HepG2 (cell line): ENCODE results near the gene MT1HL1. TPM values are rescaled to one million over a fixed set of nuclear protein-coding genes. Genes with fewer than 3 reads are reported as not detected.

Source experiments
- ATAC-seq: fragments of 200-7000 bp; cut with Tn5 transposase; 3 replicates; pipeline ENCODE4 v1.9.1; 2020; ENCODE audit warnings: mild to moderate bottlenecking, moderate library complexity
- BruUV-seq: library from RNA; stranded (reverse); fragments of 400-500 nt; replicated peaks from 2 replicates; lab custom pipeline; 2021; lab: Mats Ljungman, UMichigan
- CTCF ChIA-PET: fragments of 300-600 bp; formaldehyde crosslinking; extraction: SDS; loops from one replicate; lab custom pipeline; 2021; ENCODE audit warnings: low total read pairs, inconsistent platforms, low intra/inter-chr PET ratio; lab: Yijun Ruan, JAX
- POLR2A ChIA-PET: fragments of 350-600 bp; sonication (Branson Sonifier 250); formaldehyde crosslinking; loops from one replicate; lab custom pipeline; 2020; ENCODE audit warnings: antibody characterized with exemption, inconsistent platforms; lab: Yijun Ruan, JAX
- DNase-seq: peaks from one replicate; pipeline ENCODE4 v3.0.0-alpha.2; 2015; ENCODE audit warnings: low spot score
- FAIRE-seq: peaks from 3 replicates; lab custom pipeline; 2011; peaks lifted over from hg19 to GRCh38; lab: Jason Lieb, UNC
- H2AFZ ChIP-seq: one replicate; pipeline ENCODE4 v1.6.1; 2011; ENCODE audit warnings: low read length, inconsistent platforms
- H3K27ac ChIP-seq: fragments of 300-600 bp; 3 replicates; pipeline ENCODE4 v1.8.0; 2011; ENCODE audit warnings: mixed run types, mild to moderate bottlenecking, mixed read lengths, low read length, inconsistent platforms; ENCODE audit not compliant: insufficient read depth; ENCODE audit errors: extremely low read length
- H3K27me3 ChIP-seq, 2 experiments: fragments of 200-600 bp in 1 of 2; 2 replicates in 1 of 2; 3 replicates in 1 of 2; pipeline versions ENCODE4 v1.6.0 to v1.8.0; 2011; ENCODE audit warnings: low read length in 2 of 2, mild to moderate bottlenecking in 2 of 2, moderate library complexity in 2 of 2, inconsistent platforms in 1 of 2; ENCODE audit not compliant: insufficient read depth in 2 of 2, control insufficient read depth in 1 of 2
- H3K36me3 ChIP-seq, 2 experiments: fragments of 200-600 bp in 1 of 2; replicated peaks in 1 of 2; 2 replicates in 1 of 2; 3 replicates in 1 of 2; pipeline versions ENCODE4 v1.5.1 to v1.8.0; 2011; ENCODE audit warnings: low read length in 2 of 2, inconsistent platforms in 1 of 2; ENCODE audit not compliant: insufficient read depth in 2 of 2, control insufficient read depth in 1 of 2
- H3K4me1 ChIP-seq: 2 replicates; pipeline ENCODE4 v1.5.1; 2012; ENCODE audit warnings: low read length, inconsistent platforms; ENCODE audit not compliant: insufficient read depth
- H3K4me2 ChIP-seq: 2 replicates; pipeline ENCODE4 v1.6.0; 2011; ENCODE audit warnings: low read depth, low read length, inconsistent platforms
- H3K4me3 ChIP-seq, 3 experiments: fragments of 200-600 bp in 1 of 3; sonication (generic), shearing (Covaris generic) in 1 of 3; replicated peaks in 1 of 3; 2 replicates each; pipeline ENCODE4 v1.5.1; 2011 to 2016; ENCODE audit warnings: low read length in 3 of 3, inconsistent platforms in 2 of 3, low read depth in 2 of 3, mild to moderate bottlenecking in 2 of 3, control low read depth in 1 of 3, mixed read lengths in 1 of 3; ENCODE audit not compliant: insufficient read depth in 1 of 3
- H3K79me2 ChIP-seq: one replicate; pipeline ENCODE4 v1.6.1; 2011; ENCODE audit warnings: low read length, inconsistent platforms; ENCODE audit not compliant: insufficient read depth
- H3K9ac ChIP-seq: 2 replicates; pipeline ENCODE4 v1.6.0; 2011; ENCODE audit warnings: mild to moderate bottlenecking, low read depth, low read length, inconsistent platforms; ENCODE audit not compliant: insufficient read depth
- H3K9me3 ChIP-seq: 2 replicates; pipeline ENCODE4 v1.5.1; 2012; ENCODE audit warnings: mild to moderate bottlenecking, low read length
- H4K20me1 ChIP-seq: 2 replicates; pipeline ENCODE4 v1.6.0; 2011; ENCODE audit warnings: inconsistent platforms, mild to moderate bottlenecking, low read length, moderate library complexity; ENCODE audit not compliant: insufficient read depth
- BORCS8-MEF2B ChIP-seq: sonication (generic); formaldehyde crosslinking; IDR thresholded peaks from 2 replicates; pipeline ENCODE4 v1.8.0; 2022; ENCODE audit warnings: mild to moderate bottlenecking, missing genetic modification reagents
- E2F1 ChIP-seq: sonication (generic); formaldehyde crosslinking; IDR thresholded peaks from 2 replicates; pipeline ENCODE4 v1.5.0; 2020; ENCODE audit warnings: missing genetic modification reagents
- IKZF1 ChIP-seq: fragments of 450-650 bp; IDR thresholded peaks from 2 replicates; pipeline ENCODE4 v1.7.1; 2016
- PAX8 ChIP-seq: sonication (generic); formaldehyde crosslinking; IDR thresholded peaks from 2 replicates; pipeline ENCODE4 v1.8.0; 2022; ENCODE audit warnings: mild to moderate bottlenecking, missing genetic modification reagents, borderline replicate concordance
- PPARG ChIP-seq: conservative IDR thresholded peaks from 2 replicates; pipeline ENCODE4 v1.6.1; 2016; ENCODE audit warnings: missing biosample characterization, missing genetic modification reagents
- SIN3B ChIP-seq: fragments of 150-350 bp; IDR thresholded peaks from 2 replicates; pipeline ENCODE4 v1.6.1; 2014; ENCODE audit warnings: low read length
- SNAI1 ChIP-seq: sonication (generic); formaldehyde crosslinking; IDR thresholded peaks from 2 replicates; pipeline ENCODE4 v1.5.0; 2020; ENCODE audit warnings: mild to moderate bottlenecking, missing genetic modification reagents, borderline replicate concordance
- SPEN ChIP-seq: sonication (generic); formaldehyde crosslinking; IDR thresholded peaks from 2 replicates; pipeline ENCODE4 v1.5.1; 2020; ENCODE audit warnings: low read depth, mild to moderate bottlenecking, missing genetic modification reagents
- SSRP1 ChIP-seq: IDR thresholded peaks from 2 replicates; pipeline ENCODE4 v1.6.1; 2016; ENCODE audit warnings: control low read depth
- ZNF180 ChIP-seq: sonication (generic); formaldehyde crosslinking; IDR thresholded peaks from 2 replicates; pipeline ENCODE4 v1.4.0; 2020; ENCODE audit warnings: low read depth, missing genetic modification reagents, borderline replicate concordance
- ZNF274 ChIP-seq: sonication (generic); formaldehyde crosslinking; IDR thresholded peaks from 2 replicates; pipeline ENCODE4 v1.5.1; 2020; ENCODE audit warnings: mild to moderate bottlenecking, missing genetic modification reagents
- ZNF646 ChIP-seq: sonication (generic); formaldehyde crosslinking; IDR thresholded peaks from 2 replicates; pipeline ENCODE4 v1.9.0; 2021; ENCODE audit warnings: mild to moderate bottlenecking, missing genetic modification reagents
- ZNF766 ChIP-seq: sonication (generic); formaldehyde crosslinking; IDR thresholded peaks from 2 replicates; pipeline ENCODE4 v1.5.0; 2020; ENCODE audit warnings: missing genetic modification reagents, borderline replicate concordance
- ZNF772 ChIP-seq: sonication (generic); formaldehyde crosslinking; IDR thresholded peaks from 2 replicates; pipeline ENCODE4 v1.5.0; 2020; ENCODE audit warnings: mild to moderate bottlenecking, missing genetic modification reagents
- WGBS: methylation state at CpG from one replicate; pipeline ENCODE4 v1.1.6; 2017; ENCODE audit warnings: low lambda C conversion rate; 5-methylcytosine and 5-hydroxymethylcytosine counted together
- in situ Hi-C: cut with HindIII; loops from 2 replicates; pipeline ENCODE4 v1.10.0; 2017; ENCODE audit warnings: low pct_unique_long_range_greater_than_20kb; ENCODE audit not compliant: extremely low pct_ligation_motif_present
- intact Hi-C: fragments of 100-400 bp; cut with micrococcal nuclease; formaldehyde crosslinking; loops from one replicate; pipeline ENCODE4 v1.10.0; 2022; ENCODE audit not compliant: unreplicated experiment
- polyA plus RNA-seq, 8 experiments: library from polyadenylated mRNA; depleted of rRNA in 3 of 8; stranded (reverse) in 7 of 8; unstranded in 1 of 8; fragments of >200 nt; fragmentation: Illumina TruSeq in 4 of 8; extraction: Trizol in 4 of 8; gene quantifications; 2 replicates each; pipeline versions ENCODE4 v1.2.1 to v1.2.3, GENCODE V29; 2011 to 2016; ENCODE audit warnings: low read depth in 4 of 8, missing spikeins in 1 of 8, mixed read lengths in 1 of 8; ENCODE audit not compliant: insufficient read depth in 1 of 8
- total RNA-seq, 5 experiments: library from RNA; depleted of rRNA; stranded (reverse); fragments of >200 nt; fragmentation: Illumina TruSeq; extraction: Trizol; gene quantifications; 2 replicates each; pipeline ENCODE4 v1.2.3, GENCODE V29; 2016; ENCODE audit warnings: low read depth in 1 of 5
- TF ChIP-seq, protein P1 (sequence below): sonication (generic); formaldehyde crosslinking; IDR thresholded peaks from 2 replicates; pipeline ENCODE4 v1.5.1; 2020; ENCODE audit warnings: missing genetic modification reagents, mild to moderate bottlenecking, borderline replicate concordance

MT1HL1 gene
- total and polyA plus RNA-seq, 2 of the 13 experiments (the other 11 are each of a cell fraction or from before 2014, with no cell fraction given): not detected

DNA sequence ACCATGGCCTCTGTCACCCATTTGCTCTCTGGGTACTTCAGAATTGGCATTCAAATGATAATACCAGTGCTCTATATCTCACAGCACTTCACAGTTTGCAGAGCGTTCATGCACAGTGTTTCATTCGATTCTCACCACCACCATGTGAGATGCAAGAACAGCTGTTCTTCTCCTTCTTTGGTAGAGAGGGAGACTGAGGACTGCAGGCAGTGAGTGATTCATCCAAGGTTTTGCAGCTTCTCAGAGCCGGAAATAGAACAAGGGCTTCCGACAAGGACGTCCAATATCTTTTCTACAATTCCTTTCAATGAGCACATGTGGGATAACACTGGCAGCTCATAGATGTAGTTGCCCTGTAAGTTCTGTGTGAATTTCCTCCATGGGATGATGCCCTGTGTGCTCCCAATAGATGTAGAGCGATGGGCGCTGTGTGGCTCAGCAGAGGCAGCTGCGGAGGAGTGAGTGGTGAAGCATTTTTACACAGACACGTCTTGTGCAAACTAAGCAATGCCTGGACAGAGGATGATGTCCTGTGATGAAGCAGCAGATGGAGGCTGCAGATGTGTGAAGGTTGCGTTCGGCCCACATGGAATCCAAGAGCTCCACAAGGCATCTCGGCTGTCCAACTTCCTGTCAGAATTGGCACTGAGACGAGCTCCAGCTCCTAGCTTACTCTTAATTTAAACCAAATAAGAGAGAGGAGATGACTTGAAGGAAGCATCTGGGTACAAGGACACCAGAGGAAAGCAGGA lies 24.9 kb downstream of the MT1HL1 start:
- Histone ChIP-seq H3K79me2 (no peaks in the 10 kb centered on the region), H3K9ac (no peak overlapping the region), H3K4me1 (no peaks in the 10 kb centered on the region), H3K36me3 (no peaks in the 10 kb centered on the region), H3K4me2 (no peak overlapping the region), H3K9me3 (no peaks in the 10 kb centered on the region), H3K4me3 (no peak overlapping the region), H4K20me1 (no peaks in the 10 kb centered on the region), H2AFZ (no peak overlapping the region), H3K27me3 (peaks cover 0 to 15% of the 10 kb centered on the region in 2 experiments; a peak in 2 of 5 replicates), H3K27ac (no peak overlapping the region)
- FAIRE-seq: no peak
- WGBS: 48% methylated on average over 12 of the region's 13 CpGs
- CTCF ChIA-PET: no interaction called here
- in situ Hi-C loops: no loop called here
- BruUV-seq: no TSS peak
- DNase-seq: no peak
- no peak for TF ChIP-seq PPARG (CRISPR knock-in tag)
- TF ChIP-seq, protein P1, sequence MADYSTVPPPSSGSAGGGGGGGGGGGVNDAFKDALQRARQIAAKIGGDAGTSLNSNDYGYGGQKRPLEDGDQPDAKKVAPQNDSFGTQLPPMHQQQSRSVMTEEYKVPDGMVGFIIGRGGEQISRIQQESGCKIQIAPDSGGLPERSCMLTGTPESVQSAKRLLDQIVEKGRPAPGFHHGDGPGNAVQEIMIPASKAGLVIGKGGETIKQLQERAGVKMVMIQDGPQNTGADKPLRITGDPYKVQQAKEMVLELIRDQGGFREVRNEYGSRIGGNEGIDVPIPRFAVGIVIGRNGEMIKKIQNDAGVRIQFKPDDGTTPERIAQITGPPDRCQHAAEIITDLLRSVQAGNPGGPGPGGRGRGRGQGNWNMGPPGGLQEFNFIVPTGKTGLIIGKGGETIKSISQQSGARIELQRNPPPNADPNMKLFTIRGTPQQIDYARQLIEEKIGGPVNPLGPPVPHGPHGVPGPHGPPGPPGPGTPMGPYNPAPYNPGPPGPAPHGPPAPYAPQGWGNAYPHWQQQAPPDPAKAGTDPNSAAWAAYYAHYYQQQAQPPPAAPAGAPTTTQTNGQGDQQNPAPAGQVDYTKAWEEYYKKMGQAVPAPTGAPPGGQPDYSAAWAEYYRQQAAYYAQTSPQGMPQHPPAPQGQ: no peak
- no peak for TF ChIP-seq ZNF766 (CRISPR knock-in tag)
- TF ChIP-seq IKZF1: no peak
- no peak for TF ChIP-seq E2F1
- TF ChIP-seq SPEN: no peak
- no peak for TF ChIP-seq ZNF180 (CRISPR knock-in tag)
- TF ChIP-seq ZNF646 (CRISPR knock-in tag): no peak
- no peak for TF ChIP-seq SIN3B
- no peak for TF ChIP-seq PAX8
- no peak for TF ChIP-seq SNAI1
- no peak for TF ChIP-seq ZNF772 (CRISPR knock-in tag)
- no peak for TF ChIP-seq SSRP1 (CRISPR knock-in tag)
- no peak for TF ChIP-seq ZNF274 (CRISPR knock-in tag)
- no peak for TF ChIP-seq BORCS8-MEF2B (CRISPR knock-in tag)
- no peak for ATAC-seq
- POLR2A ChIA-PET: no interaction called here
- intact Hi-C loops: no loop called here
